A673 (cell line): ENCODE measurements around the gene PLCE1.

Source experiments
- EZH2 ChIP-seq: fragments of 200-600 bp; sonication (generic); IDR thresholded peaks from 2 replicates; pipeline ENCODE4 v1.6.1; 2017; ENCODE audit warnings: borderline replicate concordance, low read depth, mild to moderate bottlenecking, mixed read lengths, antibody characterized with exemption, low read length; ENCODE audit not compliant: poor library complexity, severe bottlenecking
- TF ChIP-seq, protein P1 (sequence below): fragments of 300-800, 200-600 bp; sonication (generic); conservative IDR thresholded peaks from 2 replicates; pipeline ENCODE4 v1.5.1; 2017; ENCODE audit warnings: low read depth, mild to moderate bottlenecking, antibody characterized with exemption, low read length, moderate library complexity, mixed read lengths

GRCh38 chr10:94006591-94007550 is 13.1 kb downstream of the PLCE1 start:
- TF ChIP-seq, protein P1, sequence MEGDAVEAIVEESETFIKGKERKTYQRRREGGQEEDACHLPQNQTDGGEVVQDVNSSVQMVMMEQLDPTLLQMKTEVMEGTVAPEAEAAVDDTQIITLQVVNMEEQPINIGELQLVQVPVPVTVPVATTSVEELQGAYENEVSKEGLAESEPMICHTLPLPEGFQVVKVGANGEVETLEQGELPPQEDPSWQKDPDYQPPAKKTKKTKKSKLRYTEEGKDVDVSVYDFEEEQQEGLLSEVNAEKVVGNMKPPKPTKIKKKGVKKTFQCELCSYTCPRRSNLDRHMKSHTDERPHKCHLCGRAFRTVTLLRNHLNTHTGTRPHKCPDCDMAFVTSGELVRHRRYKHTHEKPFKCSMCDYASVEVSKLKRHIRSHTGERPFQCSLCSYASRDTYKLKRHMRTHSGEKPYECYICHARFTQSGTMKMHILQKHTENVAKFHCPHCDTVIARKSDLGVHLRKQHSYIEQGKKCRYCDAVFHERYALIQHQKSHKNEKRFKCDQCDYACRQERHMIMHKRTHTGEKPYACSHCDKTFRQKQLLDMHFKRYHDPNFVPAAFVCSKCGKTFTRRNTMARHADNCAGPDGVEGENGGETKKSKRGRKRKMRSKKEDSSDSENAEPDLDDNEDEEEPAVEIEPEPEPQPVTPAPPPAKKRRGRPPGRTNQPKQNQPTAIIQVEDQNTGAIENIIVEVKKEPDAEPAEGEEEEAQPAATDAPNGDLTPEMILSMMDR = no peak
- TF ChIP-seq EZH2 = no peak
